ENCODE measurements around the gene TMEM17.

DNA sequence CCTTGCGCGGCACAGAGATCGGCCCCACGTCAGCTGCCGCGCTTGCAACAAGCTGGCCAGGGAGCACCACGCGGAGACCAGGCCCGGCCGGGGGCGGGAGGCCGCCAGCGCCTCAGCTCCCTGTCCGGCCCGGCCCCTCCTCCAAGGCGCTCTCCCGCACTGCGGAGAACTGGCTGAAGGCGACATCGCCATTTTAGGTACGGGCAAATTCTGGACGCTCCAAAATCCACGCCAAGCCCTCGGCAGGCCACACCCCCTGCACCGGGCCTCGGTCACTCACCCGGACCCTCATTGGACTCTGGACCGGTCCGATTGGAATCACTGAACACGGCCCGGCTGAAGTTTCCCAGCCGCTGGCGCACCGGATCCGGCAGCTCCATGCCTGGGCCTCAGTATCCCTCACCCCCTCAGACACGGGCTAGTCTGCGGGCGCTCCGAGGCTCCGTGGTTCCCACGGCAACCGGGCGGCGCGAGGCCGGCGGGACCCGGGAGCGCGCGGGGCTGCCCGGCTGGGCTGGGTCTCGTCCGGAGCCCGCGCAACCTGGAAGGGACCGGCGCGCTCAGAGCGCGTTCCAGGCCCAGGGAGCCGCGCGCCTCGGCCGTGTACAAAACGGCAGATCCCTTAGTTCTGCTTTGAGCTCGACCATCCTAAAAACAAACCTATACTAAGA, at the start of gene TMEM17:
- TF ChIP-seq CTCF (IDR thresholded peaks at IDR 0.05; ENCODE audit: insufficient read depth, low read length, poor library complexity, severe bottlenecking): no peak
- no peak for TF ChIP-seq EZH2phosphoT487 (conservative IDR thresholded peaks at IDR 0.05; ENCODE audit: low read length)

All from SU-DHL-6 (cell line).